HepG2 (cell line): ENCODE results near the gene WBP2NL. TPM values are rescaled to one million over a fixed set of nuclear protein-coding genes. Genes with fewer than 3 reads are reported as not detected.

Experiments used
- ATAC-seq: fragments of 200-7000 bp; cut with Tn5 transposase; 3 replicates; pipeline ENCODE4 v1.9.1; 2020; ENCODE audit warnings: mild to moderate bottlenecking, moderate library complexity
- BruUV-seq: library from RNA; stranded (reverse); fragments of 400-500 nt; replicated peaks from 2 replicates; lab custom pipeline; 2021; lab: Mats Ljungman, UMichigan
- CTCF ChIA-PET: fragments of 300-600 bp; formaldehyde crosslinking; extraction: SDS; loops from one replicate; lab custom pipeline; 2021; ENCODE audit warnings: low total read pairs, inconsistent platforms, low intra/inter-chr PET ratio; lab: Yijun Ruan, JAX
- POLR2A ChIA-PET: fragments of 350-600 bp; sonication (Branson Sonifier 250); formaldehyde crosslinking; loops from one replicate; lab custom pipeline; 2020; ENCODE audit warnings: antibody characterized with exemption, inconsistent platforms; lab: Yijun Ruan, JAX
- DNase-seq: peaks from one replicate; pipeline ENCODE4 v3.0.0-alpha.2; 2015; ENCODE audit warnings: low spot score
- FAIRE-seq: peaks from 3 replicates; lab custom pipeline; 2011; peaks lifted over from hg19 to GRCh38; lab: Jason Lieb, UNC
- H2AFZ ChIP-seq: one replicate; pipeline ENCODE4 v1.6.1; 2011; ENCODE audit warnings: low read length, inconsistent platforms
- H3K27ac ChIP-seq: fragments of 300-600 bp; 3 replicates; pipeline ENCODE4 v1.8.0; 2011; ENCODE audit warnings: mixed run types, mild to moderate bottlenecking, mixed read lengths, low read length, inconsistent platforms; ENCODE audit not compliant: insufficient read depth; ENCODE audit errors: extremely low read length
- H3K27me3 ChIP-seq, 2 experiments: fragments of 200-600 bp in 1 of 2; 2 replicates in 1 of 2; 3 replicates in 1 of 2; pipeline versions ENCODE4 v1.6.0 to v1.8.0; 2011; ENCODE audit warnings: low read length in 2 of 2, mild to moderate bottlenecking in 2 of 2, moderate library complexity in 2 of 2, inconsistent platforms in 1 of 2; ENCODE audit not compliant: insufficient read depth in 2 of 2, control insufficient read depth in 1 of 2
- H3K36me3 ChIP-seq, 2 experiments: fragments of 200-600 bp in 1 of 2; replicated peaks in 1 of 2; 2 replicates in 1 of 2; 3 replicates in 1 of 2; pipeline versions ENCODE4 v1.5.1 to v1.8.0; 2011; ENCODE audit warnings: low read length in 2 of 2, inconsistent platforms in 1 of 2; ENCODE audit not compliant: insufficient read depth in 2 of 2, control insufficient read depth in 1 of 2
- H3K4me1 ChIP-seq: 2 replicates; pipeline ENCODE4 v1.5.1; 2012; ENCODE audit warnings: low read length, inconsistent platforms; ENCODE audit not compliant: insufficient read depth
- H3K4me2 ChIP-seq: 2 replicates; pipeline ENCODE4 v1.6.0; 2011; ENCODE audit warnings: low read depth, low read length, inconsistent platforms
- H3K4me3 ChIP-seq, 3 experiments: fragments of 200-600 bp in 1 of 3; sonication (generic), shearing (Covaris generic) in 1 of 3; replicated peaks in 1 of 3; 2 replicates each; pipeline ENCODE4 v1.5.1; 2011 to 2016; ENCODE audit warnings: low read length in 3 of 3, inconsistent platforms in 2 of 3, low read depth in 2 of 3, mild to moderate bottlenecking in 2 of 3, control low read depth in 1 of 3, mixed read lengths in 1 of 3; ENCODE audit not compliant: insufficient read depth in 1 of 3
- H3K79me2 ChIP-seq: one replicate; pipeline ENCODE4 v1.6.1; 2011; ENCODE audit warnings: low read length, inconsistent platforms; ENCODE audit not compliant: insufficient read depth
- H3K9ac ChIP-seq: 2 replicates; pipeline ENCODE4 v1.6.0; 2011; ENCODE audit warnings: mild to moderate bottlenecking, low read depth, low read length, inconsistent platforms; ENCODE audit not compliant: insufficient read depth
- H3K9me3 ChIP-seq: 2 replicates; pipeline ENCODE4 v1.5.1; 2012; ENCODE audit warnings: mild to moderate bottlenecking, low read length
- H4K20me1 ChIP-seq: 2 replicates; pipeline ENCODE4 v1.6.0; 2011; ENCODE audit warnings: inconsistent platforms, mild to moderate bottlenecking, low read length, moderate library complexity; ENCODE audit not compliant: insufficient read depth
- AKAP8 ChIP-seq: sonication (generic); formaldehyde crosslinking; IDR thresholded peaks from 2 replicates; pipeline ENCODE4 v1.5.1; 2020; ENCODE audit warnings: mild to moderate bottlenecking, missing genetic modification reagents
- ATF1 ChIP-seq: IDR thresholded peaks from 2 replicates; pipeline ENCODE4 v1.6.1; 2016; ENCODE audit warnings: mild to moderate bottlenecking, control low read depth
- HNRNPH1 ChIP-seq: fragments of 200-400 bp; formaldehyde crosslinking; optimal IDR thresholded peaks from 2 replicates; pipeline ENCODE3; 2017; ENCODE audit warnings: mild to moderate bottlenecking, low read depth, low read length
- LCORL ChIP-seq, 2 experiments: fragments of 450-650 bp in 1 of 2; sonication (generic) in 1 of 2; formaldehyde crosslinking in 1 of 2; IDR thresholded peaks; 2 replicates each; pipeline versions ENCODE4 v1.5.0 to v1.6.1; 2017 to 2020; ENCODE audit warnings: antibody characterized with exemption in 1 of 2, missing genetic modification reagents in 1 of 2
- MTA1 ChIP-seq: sonication (generic); formaldehyde crosslinking; IDR thresholded peaks from 2 replicates; pipeline ENCODE4 v1.4.0; 2020; ENCODE audit warnings: missing genetic modification reagents, mild to moderate bottlenecking, borderline replicate concordance
- ZNF136 ChIP-seq: sonication (generic); formaldehyde crosslinking; IDR thresholded peaks from 2 replicates; pipeline ENCODE4 v1.8.1; 2022; ENCODE audit warnings: low read depth, mild to moderate bottlenecking, moderate library complexity, missing genetic modification reagents
- ZNF180 ChIP-seq: sonication (generic); formaldehyde crosslinking; IDR thresholded peaks from 2 replicates; pipeline ENCODE4 v1.4.0; 2020; ENCODE audit warnings: low read depth, missing genetic modification reagents, borderline replicate concordance
- ZNF441 ChIP-seq: sonication (generic); formaldehyde crosslinking; IDR thresholded peaks from 2 replicates; pipeline ENCODE4 v1.7.0; 2021; ENCODE audit warnings: missing genetic modification reagents, borderline replicate concordance
- ZNF674 ChIP-seq: sonication (generic); formaldehyde crosslinking; IDR thresholded peaks from 2 replicates; pipeline ENCODE4 v1.5.0; 2020; ENCODE audit warnings: low read depth, mild to moderate bottlenecking, missing genetic modification reagents
- WGBS: methylation state at CpG from one replicate; pipeline ENCODE4 v1.1.6; 2017; ENCODE audit warnings: low lambda C conversion rate; 5-methylcytosine and 5-hydroxymethylcytosine counted together
- in situ Hi-C: cut with HindIII; loops from 2 replicates; pipeline ENCODE4 v1.10.0; 2017; ENCODE audit warnings: low pct_unique_long_range_greater_than_20kb; ENCODE audit not compliant: extremely low pct_ligation_motif_present
- intact Hi-C: fragments of 100-400 bp; cut with micrococcal nuclease; formaldehyde crosslinking; loops from one replicate; pipeline ENCODE4 v1.10.0; 2022; ENCODE audit not compliant: unreplicated experiment
- polyA plus RNA-seq, 8 experiments: library from polyadenylated mRNA; depleted of rRNA in 3 of 8; stranded (reverse) in 7 of 8; unstranded in 1 of 8; fragments of >200 nt; fragmentation: Illumina TruSeq in 4 of 8; extraction: Trizol in 4 of 8; gene quantifications; 2 replicates each; pipeline versions ENCODE4 v1.2.1 to v1.2.3, GENCODE V29; 2011 to 2016; ENCODE audit warnings: low read depth in 4 of 8, missing spikeins in 1 of 8, mixed read lengths in 1 of 8; ENCODE audit not compliant: insufficient read depth in 1 of 8
- total RNA-seq, 5 experiments: library from RNA; depleted of rRNA; stranded (reverse); fragments of >200 nt; fragmentation: Illumina TruSeq; extraction: Trizol; gene quantifications; 2 replicates each; pipeline ENCODE4 v1.2.3, GENCODE V29; 2016; ENCODE audit warnings: low read depth in 1 of 5

WBP2NL gene
- total and polyA plus RNA-seq, 2 of the 13 experiments (the other 11 are each of a cell fraction or from before 2014, with no cell fraction given), result not detected

DNA sequence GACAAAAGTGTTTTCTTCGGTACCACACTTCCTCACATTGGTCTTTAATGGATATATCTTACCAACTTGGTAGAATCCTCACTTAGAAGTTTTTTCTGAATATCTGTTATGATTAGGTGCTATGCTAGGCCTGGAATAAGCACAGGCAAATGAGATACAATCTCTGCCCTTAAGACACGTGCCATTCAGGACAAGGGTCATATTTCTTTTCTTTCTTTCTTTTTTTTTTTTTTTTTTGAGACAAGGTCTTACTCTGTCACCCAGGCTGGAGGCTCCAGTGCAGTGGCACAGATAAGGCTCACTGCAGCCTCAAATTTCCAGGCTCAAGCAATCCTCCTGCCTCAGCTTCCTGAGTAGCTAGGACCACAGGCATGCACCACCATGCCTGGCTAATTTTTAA lies 23.0 kb downstream of the WBP2NL start (continued):
- TF ChIP-seq ZNF441 (CRISPR knock-in tag), result no peak
- no peak for TF ChIP-seq ATF1 (CRISPR knock-in tag)
- TF ChIP-seq LCORL (IDR thresholded peaks at IDR 0.05), result no peak
- TF ChIP-seq LCORL (CRISPR knock-in tag; IDR thresholded peaks at IDR 0.05), result no peak
- TF ChIP-seq MTA1 (CRISPR knock-in tag), result no peak
- no peak for TF ChIP-seq AKAP8 (CRISPR knock-in tag)
- no peak for TF ChIP-seq ZNF180 (CRISPR knock-in tag)
- TF ChIP-seq ZNF674 (CRISPR knock-in tag), result no peak
- no peak for TF ChIP-seq HNRNPH1

GRCh38 chr22:42022162-42022847 lies 23.7 kb downstream of the WBP2NL start:
- no peak overlapping the region for H3K9ac ChIP-seq
- H3K4me3 ChIP-seq, result no peak overlapping the region
- 0% methylated on average over 2 of the region's 2 CpGs for WGBS
- ATAC-seq, result no peak
- H3K36me3 ChIP-seq, result no peaks in the 10 kb centered on the region
- ChIA-PET CTCF (no interaction called here), POLR2A (no interaction called here)
- H3K4me1 ChIP-seq, result no peaks in the 10 kb centered on the region
- TF ChIP-seq ZNF136 (CRISPR knock-in tag), result no peak
- no peaks in the 10 kb centered on the region for H3K9me3 ChIP-seq
- FAIRE-seq, result no peak
- peaks cover 0 to 9% of the 10 kb centered on the region in 2 experiments; a peak in 1 of 5 replicates for H3K27me3 ChIP-seq
- DNase-seq, result no peak
- no peak overlapping the region for H3K4me2 ChIP-seq
- no peaks in the 10 kb centered on the region for H3K79me2 ChIP-seq
- no peak overlapping the region for H3K27ac ChIP-seq
- intact Hi-C loops (no loop called here), in situ Hi-C loops (no loop called here)
- no peaks in the 10 kb centered on the region for H4K20me1 ChIP-seq
- BruUV-seq, result no TSS peak
- no peak overlapping the region for H2AFZ ChIP-seq
